ENCODE results near the gene RALB.
"Not testable (repeated sequence)": the region's sequence is repeated elsewhere in the genome, so short reads cannot be mapped to it uniquely, and the experiment has no call there.

The RALB gene

GRCh38 chr2:120243211-120243610 is 9.4 kb upstream of the RALB start:
- DNase-seq (ENCODE audit: low read depth) = no peak

DNA sequence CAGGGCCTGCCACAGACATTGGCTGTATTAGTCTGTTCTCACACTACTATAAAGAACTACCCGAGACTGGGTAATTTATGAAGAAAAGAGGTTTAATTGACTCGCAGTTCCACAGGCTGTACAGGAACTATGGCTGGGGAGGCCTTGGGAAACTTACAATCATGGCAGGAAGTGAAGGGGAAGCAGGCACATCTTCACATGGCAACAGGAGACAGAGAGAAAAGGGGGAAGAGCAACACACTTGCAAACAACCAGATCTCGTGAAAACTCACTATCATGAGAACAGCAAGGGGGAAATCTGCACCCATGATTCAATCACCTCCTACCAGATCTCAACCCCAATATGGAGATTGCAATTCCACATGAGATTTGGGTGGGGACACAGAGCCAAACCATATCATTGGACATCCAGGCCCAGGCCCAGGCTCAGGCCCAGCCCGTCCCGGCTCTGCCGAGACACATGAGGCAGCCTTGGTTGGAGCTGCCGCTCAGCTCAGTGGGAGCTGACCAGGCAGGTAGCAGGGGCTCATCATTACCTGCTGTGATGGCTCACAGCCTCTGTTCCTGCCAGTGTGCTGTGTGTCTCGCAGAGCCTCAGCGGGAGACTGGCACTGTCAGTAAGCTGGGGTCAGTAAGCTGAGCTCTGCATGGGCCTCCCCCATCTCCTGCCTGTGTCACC is 8.6 kb upstream of the RALB start:
- no peak for DNase-seq (ENCODE audit: low read depth)

DNA sequence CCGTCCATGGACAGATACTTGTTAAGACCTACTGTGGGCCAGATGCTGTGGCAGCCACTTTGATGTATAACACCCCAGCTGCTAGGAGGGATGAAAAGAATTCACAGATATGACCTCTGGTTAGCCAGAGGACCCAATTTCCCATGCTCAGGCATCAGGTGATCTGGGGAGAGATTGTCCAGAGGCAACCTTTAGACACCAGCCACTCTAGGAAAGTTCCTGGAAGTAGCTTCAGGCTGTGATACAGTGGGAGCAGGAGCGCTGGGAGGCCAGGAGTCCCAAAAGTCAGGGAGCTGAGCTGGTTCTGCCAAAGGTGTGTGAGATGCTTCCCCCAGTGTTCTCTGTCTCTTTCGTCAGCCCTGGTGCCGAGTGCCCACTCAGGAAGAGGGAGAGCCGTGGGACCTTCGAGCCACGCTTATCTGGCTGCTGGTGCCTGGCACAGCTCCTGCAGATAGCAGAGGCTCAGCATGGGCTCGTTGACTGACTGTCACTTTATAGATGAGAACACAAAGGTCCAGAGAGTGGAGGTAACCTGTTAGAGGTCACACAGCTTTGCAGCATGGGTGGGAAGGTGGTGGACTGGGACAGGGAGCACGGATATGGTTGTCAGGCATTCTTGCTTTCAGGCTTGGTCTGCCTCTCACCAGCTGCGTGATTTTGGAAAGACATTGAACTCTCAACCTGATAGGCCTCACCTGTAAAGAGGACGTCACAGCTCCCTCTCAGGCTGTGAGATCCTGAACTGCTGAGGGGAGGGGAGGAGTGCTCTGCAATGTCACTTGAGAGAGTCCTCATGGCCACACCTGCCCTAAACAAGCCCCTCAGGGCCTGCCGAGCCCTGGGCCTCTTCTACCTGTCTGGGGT is 7.8 kb upstream of the RALB start:
- DNase-seq (ENCODE audit: low read depth) = no peak

DNA sequence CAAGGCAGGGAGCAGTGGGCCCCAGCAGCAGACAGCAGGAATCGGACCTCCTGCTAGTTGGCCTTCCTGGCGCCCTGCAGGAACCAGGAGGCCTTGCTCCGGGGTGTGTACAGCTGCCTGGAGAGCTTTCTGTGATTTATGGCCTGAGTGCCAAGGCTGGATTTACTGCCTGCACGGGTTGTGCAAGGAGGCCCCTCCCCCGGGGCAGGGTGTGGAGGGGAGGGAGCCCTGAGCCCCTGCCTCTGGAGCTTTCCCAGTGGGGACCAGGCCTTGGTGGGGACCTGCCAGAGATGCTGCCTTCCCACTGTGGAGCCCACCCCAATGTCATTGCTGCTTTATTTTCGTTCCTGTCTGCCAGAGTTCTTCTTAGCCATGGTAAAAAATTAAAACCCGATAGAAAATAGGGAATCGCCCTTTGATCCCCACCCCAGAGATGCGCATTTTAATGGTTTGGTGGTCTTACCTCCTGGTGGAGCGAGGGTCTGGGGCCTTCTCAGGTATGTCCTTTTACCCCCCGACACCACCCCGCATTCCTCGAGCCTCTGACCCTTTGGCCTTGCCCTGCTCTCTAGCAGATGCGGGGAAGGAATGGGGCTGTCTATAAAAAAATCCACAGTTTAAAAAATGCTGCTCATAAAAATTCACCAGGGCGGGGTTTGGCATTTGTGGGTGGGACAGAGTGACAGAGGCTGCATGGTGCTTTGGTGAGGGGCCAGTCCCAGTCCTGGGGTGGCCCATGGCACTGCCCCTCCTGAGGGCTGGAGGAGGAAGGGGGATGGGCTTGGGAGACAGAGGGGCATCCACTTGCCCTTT is 6.9 kb upstream of the RALB start:
- DNase-seq (ENCODE audit: low read depth) = no peak

- no peak for DNase-seq (ENCODE audit: low read depth)
Observed at GRCh38 chr2:120246546-120247300, 5.9 kb upstream of the RALB start.

DNA sequence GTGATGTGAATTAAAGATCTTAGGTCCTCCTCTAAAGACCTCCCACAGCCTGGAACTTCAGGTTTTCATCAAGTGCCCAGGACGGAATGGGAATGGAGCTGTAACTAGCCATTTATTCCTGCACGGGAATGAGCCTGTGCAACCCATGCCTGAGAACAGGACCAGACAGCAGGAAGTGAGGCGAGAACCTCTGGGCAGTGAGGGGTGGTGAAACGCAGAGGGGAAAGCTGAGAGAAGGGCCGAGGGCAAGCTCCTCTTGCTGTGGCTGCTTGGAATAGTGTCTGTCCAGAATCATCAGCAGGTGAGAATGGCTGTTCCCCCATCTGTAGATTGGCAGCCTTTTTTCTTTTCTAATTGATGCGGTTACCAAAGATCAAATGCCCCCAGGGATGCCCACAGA is 4.8 kb upstream of the RALB start:
- no peak for DNase-seq (ENCODE audit: low read depth)

- no peak for DNase-seq (ENCODE audit: low read depth)
Observed at GRCh38 chr2:120250640-120251039, 2.0 kb upstream of the RALB start.

GRCh38 chr2:120251078-120251477 is 1.6 kb upstream of the RALB start:
- no peak for DNase-seq (ENCODE audit: low read depth)

DNA sequence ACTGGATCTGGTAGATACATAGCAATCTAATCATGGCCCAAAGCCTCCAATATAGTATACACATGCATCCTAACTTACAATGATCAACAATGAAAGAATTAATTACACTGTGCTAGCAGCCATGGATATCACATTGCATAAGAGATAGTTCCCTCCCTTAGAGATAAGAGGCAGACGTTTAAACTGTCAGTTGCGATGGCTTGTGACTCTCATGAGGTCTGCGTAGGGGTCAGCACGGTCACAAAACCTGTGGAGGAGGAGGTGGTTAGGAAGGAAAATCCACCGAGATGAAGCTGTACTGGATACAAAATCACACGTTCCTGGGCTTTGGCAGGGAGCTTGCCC is 800 bp upstream of the RALB start:
- DNase-seq (ENCODE audit: low read depth) = no peak

- no peak for DNase-seq (ENCODE audit: low read depth)
Observed at GRCh38 chr2:120253021-120253882, 600 bp downstream of the RALB start.

GRCh38 chr2:120254178-120254577 is 1.5 kb downstream of the RALB start:
- no peak for DNase-seq (ENCODE audit: low read depth)

DNA sequence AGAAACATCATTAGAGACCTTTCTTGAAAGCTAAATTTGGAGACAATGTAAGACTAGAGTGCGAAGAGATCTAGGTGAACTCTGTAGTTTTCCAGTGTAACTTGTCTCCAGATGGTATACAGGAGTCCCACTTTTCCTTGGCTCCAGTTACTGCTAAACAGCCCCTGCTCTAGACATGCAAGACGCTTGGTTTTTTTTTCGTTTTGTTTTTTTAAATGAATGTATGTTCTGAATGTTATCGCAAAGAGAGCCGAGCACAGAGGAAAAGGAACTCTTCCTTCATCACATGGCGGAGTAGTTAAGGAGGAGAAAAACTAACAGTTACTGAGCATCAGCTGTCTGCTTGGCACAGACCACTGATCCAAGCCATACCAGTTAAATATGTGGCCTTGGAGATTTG is 2.4 kb downstream of the RALB start:
- DNase-seq (ENCODE audit: low read depth) = no peak

- DNase-seq (ENCODE audit: low read depth) = no peak
Observed at GRCh38 chr2:120255986-120256650, 3.5 kb downstream of the RALB start.

DNA sequence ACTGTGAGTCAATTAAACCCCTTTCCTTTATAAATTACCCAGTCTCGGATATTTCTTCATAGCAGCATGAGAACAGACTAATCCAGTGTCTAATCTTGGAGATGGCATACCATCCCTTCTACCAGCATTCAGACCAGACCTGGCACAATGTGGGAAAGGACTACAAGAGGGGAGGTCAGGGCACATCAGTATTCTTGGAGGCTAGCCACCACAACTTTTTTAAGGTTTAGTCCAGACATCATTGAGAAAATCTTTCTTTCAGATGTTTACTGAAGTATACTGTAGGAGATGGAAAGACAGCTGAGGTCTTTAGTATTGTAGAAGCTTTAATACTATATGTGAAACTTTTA is 4.0 kb downstream of the RALB start:
- no peak for DNase-seq (ENCODE audit: low read depth)

GRCh38 chr2:120257522-120257921 is 4.9 kb downstream of the RALB start:
- no peak for DNase-seq (ENCODE audit: low read depth)

- DNase-seq (ENCODE audit: low read depth) = no peak
Observed at GRCh38 chr2:120258196-120258595, 5.5 kb downstream of the RALB start.

DNA sequence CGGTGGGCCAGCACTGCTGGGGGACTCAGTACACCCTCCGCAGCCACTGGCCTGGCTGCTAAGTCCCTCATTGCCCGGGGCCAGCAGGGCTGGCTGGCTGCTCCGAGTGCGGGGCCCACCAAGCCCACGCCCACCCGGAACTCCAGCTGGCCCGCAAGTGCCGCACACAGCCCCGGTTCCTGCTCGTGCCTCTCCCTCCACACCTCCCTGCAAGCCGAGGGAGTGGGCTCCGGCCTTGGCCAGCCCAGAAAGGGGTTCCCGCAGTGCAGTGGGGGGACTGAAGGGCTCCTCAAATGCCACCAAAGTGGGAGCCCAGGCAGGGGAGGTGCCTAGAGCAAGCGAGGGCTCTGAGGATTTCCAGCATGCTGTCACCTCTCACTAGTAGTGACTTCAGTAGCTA is 7.3 kb downstream of the RALB start:
- DNase-seq (ENCODE audit: low read depth) = not testable (repeated sequence)

- no peak for DNase-seq (ENCODE audit: low read depth)
Observed at GRCh38 chr2:120260736-120261135, 8.1 kb downstream of the RALB start.

DNA sequence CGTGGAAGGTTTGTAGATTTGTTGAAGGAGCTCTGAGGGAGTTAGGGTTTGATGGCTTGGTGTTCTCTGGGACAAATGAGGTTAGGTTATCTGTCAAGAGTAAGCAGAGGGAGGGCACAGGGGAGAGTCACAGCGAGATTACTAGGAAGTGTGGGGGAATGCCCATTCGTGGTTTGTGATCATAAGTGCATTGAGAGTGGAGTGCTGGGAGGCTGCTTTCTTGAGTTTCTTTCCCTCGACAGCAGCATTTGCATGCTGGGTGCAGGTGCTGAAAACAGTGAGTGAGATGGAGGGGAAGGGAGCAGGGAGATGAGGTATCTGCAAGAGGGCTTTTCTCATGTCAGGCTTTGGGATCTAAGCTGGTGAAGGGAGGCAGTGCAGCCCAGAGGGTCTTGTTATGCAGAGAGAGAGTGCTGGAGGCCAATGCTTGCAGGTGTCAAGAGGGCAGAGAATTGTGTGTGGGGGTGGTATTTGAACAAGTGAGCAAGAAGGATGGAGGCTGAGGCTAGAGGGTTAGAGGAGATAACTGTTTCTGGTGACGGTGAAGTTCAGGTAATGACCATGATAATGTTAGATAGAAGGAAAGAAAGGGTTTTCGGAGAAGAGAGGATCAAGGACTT is 8.8 kb downstream of the RALB start:
- no peak for DNase-seq (ENCODE audit: low read depth)

GRCh38 chr2:120262150-120262549 is 9.5 kb downstream of the RALB start:
- DNase-seq (ENCODE audit: low read depth) = no peak

Data from T follicular helper cell (primary cell).